IPS-18c (cell line): ENCODE measurements around the gene POLG.

Experiments used
- H3K4me3 ChIP-seq: 2 replicates; pipeline ENCODE4 v1.7.0; 2013; ENCODE audit warnings: low read depth, mild to moderate bottlenecking, low read length, moderate library complexity; ENCODE audit not compliant: insufficient read depth
- H3K9me3 ChIP-seq: one replicate; pipeline ENCODE4 v1.6.1; 2013; ENCODE audit warnings: mild to moderate bottlenecking, low read length, moderate library complexity; ENCODE audit not compliant: control insufficient read depth, insufficient read depth

The POLG gene

DNA sequence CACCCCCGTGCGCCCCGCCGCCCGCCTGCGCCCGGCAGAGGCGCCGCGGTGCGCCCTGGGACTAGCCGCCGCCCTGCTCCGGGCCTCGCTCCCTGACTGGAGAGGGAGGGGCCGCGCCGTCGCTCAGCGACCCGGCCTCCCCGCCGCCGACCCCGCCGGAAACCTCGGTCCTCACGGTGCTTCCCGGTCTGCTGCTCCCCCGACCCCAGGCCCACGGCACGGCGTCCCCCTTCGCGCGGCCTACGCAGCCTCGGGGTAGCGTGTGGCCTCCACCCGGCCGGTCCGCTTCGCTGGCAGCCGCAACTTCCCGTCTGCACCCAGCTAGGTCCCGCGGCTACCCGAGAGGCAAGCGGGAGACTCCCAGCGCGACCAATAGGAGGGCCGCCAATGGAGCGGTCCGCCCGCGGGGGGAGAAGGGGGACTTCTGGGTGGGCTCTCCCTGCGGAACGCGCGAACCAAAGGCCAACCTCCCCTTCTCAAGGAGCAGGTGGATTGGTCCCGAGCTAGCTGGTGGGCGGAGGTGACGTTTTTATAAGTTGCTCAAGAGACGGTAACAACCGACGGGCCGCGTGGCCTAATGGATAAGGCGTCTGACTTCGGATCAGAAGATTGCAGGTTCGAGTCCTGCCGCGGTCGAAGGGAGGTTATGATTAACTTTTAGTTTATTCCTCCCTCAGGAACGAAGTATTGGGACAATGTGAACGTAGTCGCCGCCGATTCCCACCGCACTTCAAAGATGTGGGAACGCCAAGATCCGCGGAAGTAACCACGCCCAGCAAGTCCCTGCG is at the start of gene POLG:
Gene POLG (minus strand): TSS at position 315 of the 788 bp plus-strand sequence. CDS start 1,070 bp downstream, outside the sequence.
- H3K4me3 ChIP-seq, result peak within 1 kb of the TSS; percentile 95
- H3K9me3 ChIP-seq, result no peaks in the 10 kb centered on the region

DNA sequence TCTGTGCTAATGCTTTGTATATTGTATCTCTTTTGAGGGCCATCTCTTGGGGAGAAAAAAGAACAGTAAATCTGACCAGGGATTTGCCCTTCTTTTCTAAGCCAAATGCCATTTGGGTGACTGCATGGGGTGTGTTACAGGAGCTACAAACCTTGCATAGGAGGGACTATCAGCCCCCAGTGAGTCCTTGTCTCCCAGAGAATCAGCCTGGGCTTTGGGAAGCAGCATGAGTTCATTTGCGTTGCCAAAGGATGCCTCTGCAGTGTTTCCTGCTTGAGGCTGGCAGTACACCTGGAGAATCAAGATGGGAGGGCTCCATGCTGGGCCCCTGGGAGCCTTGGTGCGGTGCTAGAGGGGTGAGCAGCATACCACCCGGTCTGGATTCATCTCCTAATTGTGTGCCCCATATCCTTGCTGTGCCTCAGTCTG is 49.6 kb upstream of the POLG start:
- Histone ChIP-seq H3K4me3 (no peak overlapping the region), H3K9me3 (peaks cover 3% of the 10 kb centered on the region)

DNA sequence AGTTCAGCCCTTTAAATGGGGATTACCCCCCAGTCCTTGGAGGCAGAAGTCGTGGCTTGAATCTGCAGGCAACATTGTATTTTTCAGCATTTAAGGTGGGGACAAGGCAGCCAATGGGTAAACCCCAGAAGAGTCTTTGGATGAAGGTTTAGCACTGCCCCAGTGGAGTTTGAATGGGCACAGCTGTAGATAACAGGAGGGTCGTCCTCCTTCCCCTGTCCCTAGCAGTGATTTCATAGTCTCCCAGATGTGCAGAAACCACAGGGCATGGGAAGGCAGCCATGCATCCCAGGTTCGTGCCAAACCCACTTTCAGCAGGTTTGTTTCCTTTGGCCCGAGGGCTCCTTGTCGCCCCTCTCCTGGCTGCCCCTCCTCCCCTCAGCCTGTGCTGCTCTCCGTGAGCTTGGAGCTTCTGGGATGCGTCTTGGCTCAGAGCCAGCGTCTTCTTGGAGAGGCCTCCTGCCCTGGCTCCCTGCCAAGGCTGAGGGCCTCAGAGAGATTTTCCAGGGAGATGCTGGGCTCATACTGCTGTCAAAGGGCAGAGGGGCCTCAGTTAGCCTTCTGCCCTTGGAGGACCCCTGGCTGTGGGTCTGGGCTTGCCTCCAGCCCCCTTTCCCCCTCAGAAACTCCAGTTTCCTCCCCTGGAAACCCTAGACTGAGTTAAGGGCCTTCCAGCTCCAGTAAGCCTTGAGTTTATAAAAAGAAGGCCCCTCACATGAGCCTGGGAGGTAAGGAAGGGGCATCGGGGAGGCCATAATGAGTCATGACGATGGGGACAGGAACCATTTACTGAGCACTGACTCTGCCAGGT is 48.9 kb upstream of the POLG start:
- H3K4me3 ChIP-seq, result no peak overlapping the region

DNA sequence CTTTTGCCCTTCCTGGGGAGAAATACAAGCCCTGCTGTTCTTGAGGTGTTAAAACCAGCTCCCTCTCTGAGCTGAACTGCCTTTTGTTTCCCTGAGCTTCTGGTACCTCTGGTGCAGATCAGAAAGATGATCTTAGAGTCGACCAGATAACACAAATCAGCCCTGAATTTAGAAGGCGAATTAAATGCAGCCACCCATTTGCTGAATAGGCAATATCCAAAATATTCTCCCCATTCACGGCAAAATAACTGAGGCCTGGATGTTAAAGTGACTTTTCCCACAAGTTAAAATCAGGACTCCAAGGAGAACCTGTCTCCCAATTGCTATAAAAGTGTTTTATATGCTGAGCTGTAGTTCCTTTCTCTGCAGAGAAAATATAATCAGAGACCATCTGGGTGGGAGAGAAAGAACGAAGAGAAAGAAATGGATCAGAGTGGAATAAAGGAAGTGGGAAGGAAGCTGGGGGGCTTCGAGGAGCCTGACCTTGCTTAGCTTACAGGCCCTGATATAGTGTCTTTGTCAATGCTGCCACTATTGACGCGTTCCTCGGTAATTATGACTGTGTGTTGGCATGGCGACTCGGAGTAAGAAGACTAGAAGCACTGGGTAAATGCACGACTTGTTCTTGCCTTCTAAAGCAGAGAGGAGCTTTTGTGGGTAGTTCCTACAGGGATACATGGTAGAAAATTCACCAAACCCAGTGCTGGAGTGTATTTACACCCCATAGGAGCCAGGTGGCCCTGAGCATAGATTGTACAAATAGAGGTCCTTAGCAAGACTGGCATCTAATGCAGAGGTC is 47.5 kb upstream of the POLG start:
- Histone ChIP-seq H3K9me3 (peaks cover 3% of the 10 kb centered on the region), H3K4me3 (no peak overlapping the region)

More for the DNA sequence above, 48.9 kb upstream of the POLG start:
- H3K9me3 ChIP-seq, result peaks cover 3% of the 10 kb centered on the region

DNA sequence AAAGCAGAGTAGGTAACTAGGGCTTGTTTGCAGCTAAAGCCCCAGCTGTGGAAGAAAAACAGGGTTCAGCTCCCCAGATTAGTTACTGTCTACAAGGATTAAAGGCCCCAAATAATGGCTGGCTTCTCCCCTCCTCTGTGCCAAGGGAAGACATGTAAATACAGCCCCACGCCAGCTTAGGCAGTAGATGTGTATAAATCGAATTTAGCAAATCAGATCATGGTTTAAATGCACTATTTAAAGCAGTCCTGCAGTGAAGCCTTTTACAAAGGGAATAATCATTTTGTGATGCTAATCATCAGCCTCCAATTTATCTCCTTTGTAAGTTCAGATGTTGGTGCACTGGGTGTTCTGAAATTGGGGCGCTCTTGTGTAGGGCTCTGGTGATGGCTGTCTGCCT is 46.7 kb upstream of the POLG start:
- Histone ChIP-seq H3K9me3 (peaks cover 3% of the 10 kb centered on the region), H3K4me3 (no peak overlapping the region)

DNA sequence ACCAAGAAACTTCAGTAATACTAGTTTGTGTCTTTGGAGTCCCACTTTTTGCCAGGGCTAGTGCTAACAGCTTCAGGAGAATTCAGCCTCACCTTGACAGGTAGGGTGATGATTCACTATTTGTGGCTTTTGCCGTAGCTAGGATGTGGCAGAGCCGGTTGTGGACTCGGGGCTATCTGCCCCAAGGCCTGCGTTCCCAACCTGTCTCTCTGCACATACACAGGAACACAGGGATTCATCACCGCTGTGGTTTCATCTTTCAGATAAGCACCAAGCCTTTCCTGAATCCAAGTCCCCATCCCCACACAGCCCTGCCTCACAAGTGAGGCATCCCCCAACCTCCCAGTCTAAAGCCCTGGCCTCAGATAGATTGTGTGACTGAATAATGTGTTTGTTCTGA is 45.2 kb upstream of the POLG start:
- Histone ChIP-seq H3K4me3 (no peak overlapping the region), H3K9me3 (peaks cover 3% of the 10 kb centered on the region)

DNA sequence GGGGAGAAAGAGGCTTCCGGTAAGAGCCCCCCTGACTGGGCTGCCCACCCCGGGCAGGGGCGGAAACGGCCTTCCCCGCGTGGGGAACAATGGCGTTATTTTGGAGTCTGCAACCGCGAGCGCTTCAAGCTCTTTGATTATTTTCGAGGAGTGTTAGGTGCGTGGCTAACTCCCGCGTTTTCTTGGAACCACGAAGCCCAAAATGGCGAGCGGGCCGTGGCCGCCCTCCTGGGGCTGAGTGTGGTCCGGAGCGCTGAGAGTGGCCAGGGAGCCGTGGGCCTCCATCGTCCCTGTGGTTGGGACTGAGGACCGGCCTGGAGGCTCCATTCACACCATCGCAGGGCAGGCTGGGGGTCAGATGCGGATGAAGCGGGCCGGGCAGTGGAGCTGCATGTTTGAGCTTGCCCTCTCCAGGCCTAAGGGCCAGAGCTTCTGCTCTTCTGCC is 44.6 kb upstream of the POLG start:
- Histone ChIP-seq H3K9me3 (peaks cover 3% of the 10 kb centered on the region), H3K4me3 (peak overlapping the region; percentile 36)

DNA sequence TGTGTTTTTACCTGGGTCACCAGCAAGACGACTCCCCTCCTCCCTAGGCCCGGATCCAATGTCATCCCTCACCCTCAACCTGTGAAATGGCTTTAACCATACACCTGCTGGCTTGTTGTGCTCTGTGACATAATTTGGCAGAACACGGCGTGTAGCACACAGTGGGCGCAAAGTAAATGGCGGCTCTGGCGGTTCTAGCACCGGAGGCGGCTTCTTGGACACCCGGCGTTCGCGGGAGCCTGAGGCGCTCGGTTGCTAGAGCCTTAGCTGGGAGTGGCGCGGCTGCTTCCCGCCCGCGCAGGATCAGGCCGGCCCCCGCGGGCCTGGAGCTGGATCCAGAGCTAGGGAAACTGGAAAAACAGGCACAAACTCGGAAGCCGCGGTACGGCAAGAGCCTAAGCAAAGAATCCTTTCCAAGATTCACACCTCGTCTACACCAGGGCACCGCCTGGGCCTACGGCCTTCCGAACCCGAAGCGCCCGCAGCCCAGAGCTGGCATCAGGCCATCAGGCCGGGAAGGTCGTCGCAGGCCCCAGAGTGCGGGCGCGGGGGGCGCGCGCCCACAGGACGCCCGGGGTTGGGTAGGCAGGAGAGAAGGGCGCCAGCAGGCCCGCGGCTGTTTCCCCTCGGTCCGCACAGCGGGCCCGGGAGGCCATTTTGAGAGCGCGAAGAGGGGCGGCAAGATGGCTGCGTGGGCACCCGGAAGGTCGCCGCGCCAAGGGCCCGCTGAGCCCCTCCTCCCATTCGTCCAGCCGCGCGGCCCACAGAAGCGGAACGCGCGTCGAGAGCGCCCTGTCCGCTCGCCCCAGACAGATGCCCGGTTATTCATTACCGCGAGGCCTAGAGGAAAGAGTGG is 43.9 kb upstream of the POLG start:
- Histone ChIP-seq H3K9me3 (peaks cover 3% of the 10 kb centered on the region), H3K4me3 (peak overlapping the region; percentile 36; the same call in 1 of the 2 replicates)

DNA sequence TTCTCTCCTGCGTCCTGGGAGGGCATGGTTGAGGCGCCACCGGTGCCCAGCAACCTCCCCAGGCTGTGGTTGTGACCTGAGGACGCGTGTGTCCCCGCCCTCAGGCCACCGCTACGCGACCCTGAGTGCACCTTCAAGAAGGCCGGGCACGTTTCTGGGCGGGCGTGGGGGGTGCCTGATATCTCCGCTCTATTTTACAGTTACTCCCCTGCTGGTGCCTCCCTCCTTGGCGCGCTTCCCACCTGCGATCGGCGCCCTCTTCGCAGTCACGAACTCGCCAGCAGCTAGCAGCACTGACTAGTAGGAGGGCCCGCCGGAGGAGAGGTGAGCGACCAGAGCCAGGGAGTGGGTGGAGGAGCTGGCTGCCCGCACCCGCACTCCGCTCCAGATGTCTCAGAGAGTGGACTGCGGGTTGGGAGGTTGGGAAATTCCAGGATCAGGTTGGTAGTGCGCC is 43.2 kb upstream of the POLG start:
- H3K4me3 ChIP-seq, result no peak overlapping the region; the same call in 1 of the 2 replicates
- H3K9me3 ChIP-seq, result no peaks in the 10 kb centered on the region

DNA sequence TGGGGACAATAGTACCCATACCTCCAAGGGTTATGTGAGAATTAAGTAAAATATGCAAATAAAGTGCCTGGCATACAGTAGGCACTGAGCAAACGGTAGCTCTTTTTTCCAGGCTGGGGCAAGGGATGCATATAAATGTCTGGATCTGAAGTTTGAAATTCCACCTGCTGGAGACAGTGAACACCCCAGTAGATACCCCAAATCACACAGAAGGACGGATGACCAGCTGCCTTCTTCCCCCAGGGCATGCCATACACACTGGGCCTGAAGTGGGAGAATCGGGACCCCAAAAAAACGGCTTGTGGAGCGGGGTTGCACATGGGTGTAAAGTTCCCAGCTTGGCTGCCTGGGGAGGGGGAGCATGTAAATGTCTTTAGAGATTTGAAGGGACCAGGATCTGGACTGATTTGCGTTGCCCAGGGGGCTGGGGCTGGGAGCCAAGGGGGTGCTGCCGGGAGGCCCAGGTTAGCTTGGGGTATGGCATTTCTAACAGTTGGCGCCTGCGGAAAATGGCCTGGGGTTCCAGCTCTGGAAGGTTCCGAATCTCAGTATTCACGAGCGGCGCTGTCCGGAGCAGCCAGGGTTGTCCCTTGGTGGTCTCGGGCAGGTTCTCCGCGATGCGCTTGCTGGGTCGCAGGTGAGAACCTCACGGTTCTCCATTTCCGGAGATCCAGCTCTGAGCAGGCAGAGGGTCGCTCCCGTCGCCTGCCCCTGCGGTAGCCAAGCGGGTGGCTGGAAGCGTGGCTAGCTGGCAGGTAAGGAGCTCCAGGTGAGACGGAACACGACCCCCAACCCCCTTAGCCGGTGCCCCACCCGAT is 42.6 kb upstream of the POLG start:
- H3K4me3 ChIP-seq, result no peak overlapping the region

DNA sequence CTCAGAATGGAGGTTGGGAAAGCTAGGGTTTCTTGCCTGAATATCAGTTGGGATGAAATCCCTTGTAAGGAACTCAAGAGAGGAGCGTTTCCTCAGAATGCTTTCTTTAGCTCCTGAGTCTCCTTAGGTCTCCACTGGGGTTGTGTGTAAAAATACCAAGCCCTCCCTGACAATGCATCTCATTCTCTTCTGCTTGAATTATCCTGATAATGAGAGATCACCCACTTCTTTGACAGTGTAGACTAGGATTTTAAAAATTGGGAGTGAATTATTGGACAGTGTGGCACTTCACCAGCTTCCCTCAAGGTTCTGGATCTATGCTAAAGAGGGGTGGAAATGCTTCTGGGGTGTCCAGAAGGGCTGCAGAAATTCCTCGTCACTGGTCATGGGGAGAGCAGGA is 41.8 kb upstream of the POLG start:
- H3K4me3 ChIP-seq, result no peak overlapping the region
- no peaks in the 10 kb centered on the region for H3K9me3 ChIP-seq

More for the DNA sequence above, 42.6 kb upstream of the POLG start:
- no peaks in the 10 kb centered on the region for H3K9me3 ChIP-seq

DNA sequence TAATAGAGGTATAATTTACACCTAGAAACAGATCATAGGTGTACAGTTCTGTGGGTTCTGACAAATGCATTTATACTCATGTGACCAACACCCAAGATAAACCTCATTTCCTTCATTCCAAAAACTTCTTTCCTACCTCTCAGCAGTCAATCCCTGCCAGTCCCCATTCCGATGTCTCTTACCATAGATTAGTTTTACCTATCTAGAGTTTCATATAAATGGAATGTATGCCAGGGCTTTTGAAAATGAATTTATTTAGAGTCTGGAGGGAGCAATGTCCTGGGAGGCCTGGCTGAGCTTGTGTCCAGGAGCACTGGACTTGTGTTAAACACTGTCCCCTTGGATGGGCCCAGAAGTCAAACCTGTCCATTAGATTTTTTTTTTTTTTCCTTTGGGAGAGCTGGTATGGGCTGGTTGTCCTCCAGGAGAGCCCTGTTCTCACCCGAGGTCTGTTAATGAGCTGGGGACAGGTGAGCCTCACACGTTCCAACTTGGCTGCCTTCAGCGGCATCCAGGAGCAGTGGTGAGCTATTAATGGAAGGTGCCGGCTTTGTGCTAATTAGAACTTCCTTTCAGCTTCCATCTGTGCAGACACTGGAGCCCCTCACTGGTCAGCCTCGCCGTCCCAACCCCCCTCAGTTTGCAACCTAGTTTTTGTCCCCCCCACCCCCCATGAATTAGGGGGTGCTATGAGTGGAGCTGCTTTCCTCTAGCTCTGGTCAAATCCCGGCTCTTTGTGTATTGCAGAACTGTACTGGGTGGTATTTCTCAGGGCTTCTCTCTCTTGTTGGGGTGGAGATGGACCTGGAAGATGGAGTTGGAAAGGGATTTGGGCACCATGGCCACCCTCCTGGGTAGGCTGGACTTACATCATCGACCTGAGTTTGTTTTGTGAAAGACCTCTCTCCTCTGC is 40.7 kb upstream of the POLG start:
- Histone ChIP-seq H3K9me3 (no peaks in the 10 kb centered on the region), H3K4me3 (no peak overlapping the region)

DNA sequence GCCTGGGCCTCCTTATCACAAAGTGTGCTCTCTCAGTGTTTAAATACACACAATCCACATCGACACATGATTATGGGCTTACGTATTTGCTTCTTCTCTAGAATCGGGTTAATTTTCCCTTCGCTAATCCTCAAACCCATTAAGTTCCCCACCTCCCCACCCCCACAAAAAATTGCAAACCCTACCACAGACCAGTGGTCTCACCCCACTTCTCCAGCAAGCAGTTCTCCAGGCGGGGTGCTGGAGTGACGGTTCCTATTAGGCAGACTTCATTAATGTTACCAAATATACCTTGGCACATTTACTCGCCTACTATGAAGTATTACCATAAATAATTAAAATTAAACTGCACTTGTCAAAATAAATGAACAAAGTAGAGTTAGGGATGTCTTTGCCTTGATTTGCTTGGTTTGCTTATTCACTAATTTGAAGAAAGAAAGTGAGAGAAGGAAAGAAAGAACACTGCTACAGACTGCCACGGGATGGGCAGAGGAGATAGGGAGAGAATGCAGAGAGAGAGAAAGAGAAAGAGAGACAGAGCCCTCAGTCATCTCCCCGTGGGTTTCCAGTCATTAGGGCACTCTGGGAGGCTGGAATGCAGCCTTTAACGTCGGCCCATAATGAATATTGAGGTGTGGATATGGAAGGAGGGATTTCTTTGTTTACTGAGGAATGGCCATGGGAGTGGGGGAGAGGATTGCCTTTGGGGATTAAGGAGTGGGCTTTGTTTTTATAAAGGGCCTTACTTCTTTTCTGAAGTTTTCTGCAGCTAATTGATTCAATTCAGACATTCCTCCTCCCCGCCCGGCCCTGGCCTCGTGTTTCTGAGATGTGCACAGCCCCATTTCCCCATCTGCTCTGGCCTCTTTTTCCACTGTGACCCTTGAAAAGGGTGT is 39.7 kb upstream of the POLG start:
- no peak overlapping the region for H3K4me3 ChIP-seq
- H3K9me3 ChIP-seq, result no peaks in the 10 kb centered on the region
